H9 (cell line): ENCODE data around the gene PTPRN2. TPM values are rescaled to one million over a fixed set of nuclear protein-coding genes. Genes with fewer than 3 reads are reported as not detected.

Source experiments
- DNase-seq: peaks from one replicate; pipeline ENCODE4 v3.0.0-alpha.2; 2017
- H2AFZ ChIP-seq: one replicate; pipeline ENCODE4 v1.6.1; 2013; ENCODE audit warnings: mild to moderate bottlenecking, low read length, control low read depth, moderate library complexity
- H2AK5ac ChIP-seq: 2 replicates; pipeline ENCODE4 v1.6.1; 2013; ENCODE audit warnings: low read length, control low read depth, mixed read lengths; ENCODE audit not compliant: insufficient read length
- H2BK120ac ChIP-seq: one replicate; pipeline ENCODE4 v1.6.1; 2013; ENCODE audit warnings: low read depth, mild to moderate bottlenecking, low read length, control low read depth, inconsistent platforms; ENCODE audit not compliant: poor library complexity, severe bottlenecking
- H2BK12ac ChIP-seq: 2 replicates; pipeline ENCODE4 v1.6.1; 2013; ENCODE audit warnings: low read length, control low read depth, mixed read lengths, low read depth; ENCODE audit not compliant: insufficient read length
- H2BK15ac ChIP-seq: 2 replicates; pipeline ENCODE4 v1.6.1; 2013; ENCODE audit warnings: low read depth, low read length, control low read depth
- H2BK20ac ChIP-seq: one replicate; pipeline ENCODE4 v1.6.1; 2013; ENCODE audit warnings: low read depth, mild to moderate bottlenecking, low read length, control low read depth, inconsistent platforms; ENCODE audit not compliant: poor library complexity, severe bottlenecking
- H2BK5ac ChIP-seq: 2 replicates; pipeline ENCODE4 v1.6.1; 2013; ENCODE audit warnings: low read length, control low read depth, mixed read lengths; ENCODE audit not compliant: insufficient read length
- H3K14ac ChIP-seq: 2 replicates; pipeline ENCODE4 v1.6.1; 2013; ENCODE audit warnings: low read length, control low read depth; ENCODE audit not compliant: insufficient read depth
- H3K18ac ChIP-seq: 2 replicates; pipeline ENCODE4 v1.6.1; 2013; ENCODE audit warnings: low read depth, mild to moderate bottlenecking, mixed read lengths, low read length, control low read depth; ENCODE audit not compliant: insufficient read length
- H3K23ac ChIP-seq: 2 replicates; pipeline ENCODE4 v1.6.1; 2013; ENCODE audit warnings: low read length, control low read depth, mixed read lengths, low read depth; ENCODE audit not compliant: insufficient read length
- H3K23me2 ChIP-seq: 2 replicates; pipeline ENCODE4 v1.6.1; 2013; ENCODE audit warnings: low read depth, mild to moderate bottlenecking, mixed read lengths, low read length, control low read depth; ENCODE audit not compliant: insufficient read length, poor library complexity, severe bottlenecking
- H3K27ac ChIP-seq: 2 replicates; pipeline ENCODE4 v1.5.1; 2013; ENCODE audit warnings: low read length, control low read depth, mixed read lengths, low read depth; ENCODE audit not compliant: insufficient read length
- H3K27me3 ChIP-seq: 2 replicates; pipeline ENCODE4 v1.6.1; 2013; ENCODE audit warnings: low read length, control low read depth, inconsistent platforms; ENCODE audit not compliant: insufficient read depth
- H3K4ac ChIP-seq: 2 replicates; pipeline ENCODE4 v1.6.1; 2013; ENCODE audit warnings: low read depth, mild to moderate bottlenecking, control low read depth, inconsistent platforms, low read length, moderate library complexity
- H3K4me1 ChIP-seq: 2 replicates; pipeline ENCODE4 v1.6.1; 2013; ENCODE audit warnings: low read length, control low read depth, inconsistent platforms; ENCODE audit not compliant: insufficient read depth
- H3K4me2 ChIP-seq: 2 replicates; pipeline ENCODE4 v1.6.1; 2013; ENCODE audit warnings: low read length, control low read depth, mixed read lengths; ENCODE audit not compliant: insufficient read length, insufficient read depth
- H3K56ac ChIP-seq: 2 replicates; pipeline ENCODE4 v1.6.1; 2013; ENCODE audit warnings: low read depth, mild to moderate bottlenecking, mixed read lengths, low read length, control low read depth; ENCODE audit not compliant: insufficient read length
- H3K79me1 ChIP-seq: 2 replicates; pipeline ENCODE4 v1.6.1; 2013; ENCODE audit warnings: low read depth, mild to moderate bottlenecking, moderate library complexity, low read length, control low read depth, inconsistent platforms; ENCODE audit not compliant: insufficient read depth, poor library complexity, severe bottlenecking
- H3K79me2 ChIP-seq: 2 replicates; pipeline ENCODE4 v1.6.1; 2013; ENCODE audit warnings: low read length, control low read depth, inconsistent platforms; ENCODE audit not compliant: insufficient read depth
- H3K9ac ChIP-seq: 2 replicates; pipeline ENCODE4 v1.6.1; 2013; ENCODE audit warnings: low read length, control low read depth, mixed read lengths; ENCODE audit not compliant: insufficient read length; ENCODE audit errors: extremely low read depth
- H3K9me3 ChIP-seq: one replicate; pipeline ENCODE4 v1.6.1; 2013; ENCODE audit warnings: low read depth, low read length, inconsistent platforms; ENCODE audit not compliant: control insufficient read depth
- H3T11ph ChIP-seq: one replicate; pipeline ENCODE4 v1.6.1; 2013; ENCODE audit warnings: mild to moderate bottlenecking, low read length, control low read depth, inconsistent platforms
- H4K20me1 ChIP-seq: one replicate; pipeline ENCODE4 v1.6.1; 2013; ENCODE audit not compliant: control insufficient read depth, insufficient read length, insufficient read depth
- H4K5ac ChIP-seq: 2 replicates; pipeline ENCODE4 v1.6.1; 2013; ENCODE audit warnings: low read depth, mild to moderate bottlenecking, mixed read lengths, low read length, control low read depth; ENCODE audit not compliant: insufficient read length
- H4K8ac ChIP-seq: replicated peaks from 2 replicates; pipeline ENCODE4 v1.6.1; 2013; ENCODE audit warnings: low read length, control low read depth, mixed read lengths, low read depth; ENCODE audit not compliant: insufficient read length
- H4K91ac ChIP-seq: 2 replicates; pipeline ENCODE4 v1.6.1; 2013; ENCODE audit warnings: low read depth, mild to moderate bottlenecking, moderate library complexity, mixed read lengths, low read length, control low read depth; ENCODE audit not compliant: insufficient read length
- H3K27ac Mint-ChIP-seq, 3 experiments: 2 replicates in 2 of 3; 3 replicates in 1 of 3; pipeline ENCODE4 v1.8.0; 2020 to 2021; ENCODE audit warnings: mixed read lengths in 3 of 3, mild to moderate bottlenecking in 1 of 3, moderate library complexity in 1 of 3
- H3K27me3 Mint-ChIP-seq: 2 replicates; pipeline ENCODE4 v1.8.0; 2021; ENCODE audit warnings: low read depth, mild to moderate bottlenecking, moderate library complexity, mixed read lengths
- H3K36me3 Mint-ChIP-seq, 3 experiments: 2 replicates in 2 of 3; 3 replicates in 1 of 3; pipeline ENCODE4 v1.8.0; 2020 to 2021; ENCODE audit warnings: low read depth in 3 of 3, mixed read lengths in 3 of 3; ENCODE audit not compliant: insufficient read depth in 1 of 3
- H3K4me1 Mint-ChIP-seq, 2 experiments: 2 replicates each; pipeline ENCODE4 v1.8.0; 2020; ENCODE audit warnings: mixed read lengths in 2 of 2
- H3K4me3 Mint-ChIP-seq, 2 experiments: 2 replicates in 1 of 2; 3 replicates in 1 of 2; pipeline ENCODE4 v1.8.0; 2020 to 2021; ENCODE audit warnings: mild to moderate bottlenecking in 2 of 2, mixed read lengths in 2 of 2, moderate library complexity in 1 of 2
- H3K9me3 Mint-ChIP-seq, 2 experiments: 2 replicates in 1 of 2; 3 replicates in 1 of 2; pipeline ENCODE4 v1.8.0; 2020; ENCODE audit warnings: mild to moderate bottlenecking in 2 of 2, mixed read lengths in 2 of 2, moderate library complexity in 1 of 2
- CTCF ChIP-seq: fragments of 200-600 bp; sonication (generic); conservative IDR thresholded peaks from 3 replicates; pipeline ENCODE4 v1.8.0; 2021; ENCODE audit warnings: antibody characterized with exemption, mild to moderate bottlenecking
- WGBS: extraction: QIAGEN DNeasy Blood & Tissue Kit; methylation state at CpG from one replicate; pipeline ENCODE4 v1.1.7; 2013; ENCODE audit warnings: missing lambda C conversion rate, low lambda C conversion rate, mixed read lengths; ENCODE audit not compliant: insufficient read length; ENCODE audit errors: extremely low coverage; 5-methylcytosine and 5-hydroxymethylcytosine counted together
- total RNA-seq: library from RNA; stranded (reverse); gene quantifications from 2 replicates; pipeline ENCODE4 v1.2.1, GENCODE V29; 2021

The PTPRN2 gene
- total RNA-seq, 1 experiment from 2014 or later: 5.2 TPM

GRCh38 chr7:157763279-157764000, 824.2 kb downstream of the PTPRN2 start:
- no peak overlapping the region for H3K18ac ChIP-seq
- no peak overlapping the region for H2BK5ac ChIP-seq
- no peak overlapping the region for H4K8ac ChIP-seq
- H3K4me2 ChIP-seq: no peak overlapping the region
- no peaks in the 10 kb centered on the region for H3K27me3 ChIP-seq
- H2BK15ac ChIP-seq: no peak overlapping the region
- H3K4ac ChIP-seq: no peak overlapping the region
- no peak for DNase-seq
- H2AFZ ChIP-seq: no peak overlapping the region
- no peaks in the 10 kb centered on the region for H3K79me2 ChIP-seq
- no peak overlapping the region for H2AK5ac ChIP-seq
- H3K36me3 Mint-ChIP-seq: peaks cover 1 to 10% (median 9%) of the 10 kb centered on the region in 3 experiments; a peak in 4 of 7 replicates
- TF ChIP-seq CTCF: no peak
- no peaks in the 10 kb centered on the region for H3K79me1 ChIP-seq
- WGBS: no CpG with 5 or more reads among the region's 14 CpGs
- H3K4me3 Mint-ChIP-seq: no peak overlapping the region
- no peak overlapping the region for H3K9ac ChIP-seq
- H3K27ac Mint-ChIP-seq: no peak overlapping the region
- peaks cover 23 to 27% of the 10 kb centered on the region in 2 experiments for H3K9me3 Mint-ChIP-seq
- H3K27ac ChIP-seq: no peak overlapping the region
- H2BK12ac ChIP-seq: no peak overlapping the region
- no peaks in the 10 kb centered on the region for H4K20me1 ChIP-seq
- H4K91ac ChIP-seq: no peak overlapping the region
- H3K56ac ChIP-seq: no peak overlapping the region
- H3K27me3 Mint-ChIP-seq: peaks cover 32% of the 10 kb centered on the region
- H2BK20ac ChIP-seq: no peak overlapping the region
- no peaks in the 10 kb centered on the region for H3K4me1 ChIP-seq
- H3K4me1 Mint-ChIP-seq: no peaks in the 10 kb centered on the region
- H4K5ac ChIP-seq: no peak overlapping the region
- no peak overlapping the region for H3K23ac ChIP-seq
- H3K23me2 ChIP-seq: no peaks in the 10 kb centered on the region
- no peak overlapping the region for H3K14ac ChIP-seq
- no peak overlapping the region for H3T11ph ChIP-seq
- no peak overlapping the region for H2BK120ac ChIP-seq
- no peaks in the 10 kb centered on the region for H3K9me3 ChIP-seq
